GM18873 (cell line): ENCODE measurements around the gene PSMC1.
"Not testable (repeated sequence)": the region's sequence is repeated elsewhere in the genome, so short reads cannot be mapped to it uniquely, and the experiment has no call there.

Source experiments
- ATAC-seq: cut with Tn5 transposase; IDR thresholded peaks from one replicate; pipeline ENCODE4 v1.9.1; 2021; ENCODE audit warnings: mild to moderate bottlenecking, moderate library complexity, moderate number of reproducible peaks; ENCODE audit not compliant: unreplicated experiment, low FRiP score

Gene PSMC1

GRCh38 chr14:90256354-90257131 lies at the start of gene PSMC1:
TSS of gene PSMC1 (plus strand) at chr14:90256553. CDS start at chr14:90256598, 45 bp downstream.
- peak; percentile 90 for ATAC-seq

- no peak for ATAC-seq
These were observed 43.1 kb upstream of the PSMC1 start for GRCh38 chr14:90213099-90213748.

GRCh38 chr14:90228478-90228877 lies 27.9 kb upstream of the PSMC1 start:
- no peak for ATAC-seq

GRCh38 chr14:90229942-90230341 lies 26.4 kb upstream of the PSMC1 start:
- not testable (repeated sequence) for ATAC-seq

- ATAC-seq = peak; percentile 62
These were observed 21.0 kb upstream of the PSMC1 start for GRCh38 chr14:90235179-90235976.

- ATAC-seq = no peak
These were observed 17.2 kb upstream of the PSMC1 start for GRCh38 chr14:90239139-90239538.

GRCh38 chr14:90242444-90242843 lies 13.9 kb upstream of the PSMC1 start:
- ATAC-seq = no peak

- ATAC-seq = no peak
These were observed 9.4 kb upstream of the PSMC1 start for GRCh38 chr14:90246936-90247335.

- not testable (repeated sequence) for ATAC-seq
These were observed 8.9 kb upstream of the PSMC1 start for GRCh38 chr14:90247441-90247840.

GRCh38 chr14:90248594-90248993 lies 7.8 kb upstream of the PSMC1 start:
- ATAC-seq = no peak

GRCh38 chr14:90253826-90254225 lies 2.5 kb upstream of the PSMC1 start:
- no peak for ATAC-seq

- ATAC-seq = no peak
These were observed 482 bp upstream of the PSMC1 start for GRCh38 chr14:90255871-90256270.

GRCh38 chr14:90263748-90264449 lies 7.5 kb downstream of the PSMC1 start:
- ATAC-seq = peak; percentile 90

GRCh38 chr14:90266441-90267154 lies 10.2 kb downstream of the PSMC1 start:
- no peak for ATAC-seq

- ATAC-seq = no peak
These were observed 12.1 kb downstream of the PSMC1 start for GRCh38 chr14:90268420-90268819.

- no peak for ATAC-seq
These were observed 16.2 kb downstream of the PSMC1 start for GRCh38 chr14:90272523-90272922.

- ATAC-seq = no peak
These were observed 17.2 kb downstream of the PSMC1 start for GRCh38 chr14:90273532-90273931.

- no peak for ATAC-seq
These were observed 17.7 kb downstream of the PSMC1 start for GRCh38 chr14:90274019-90274418.

- ATAC-seq = no peak
These were observed 18.6 kb downstream of the PSMC1 start for GRCh38 chr14:90274808-90275457.
